ENCODE data around the gene TP53TG3C.
"Not testable (repeated sequence)": the region's sequence is repeated elsewhere in the genome, so short reads cannot be mapped to it uniquely, and the experiment has no call there.

TP53TG3C gene, protein sequence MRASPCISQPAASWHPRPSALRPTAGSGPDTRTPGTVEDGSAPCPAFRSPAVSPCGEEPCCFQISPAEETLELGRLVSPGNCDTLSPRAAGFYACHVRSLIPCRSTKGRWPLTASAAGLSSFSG

DNA sequence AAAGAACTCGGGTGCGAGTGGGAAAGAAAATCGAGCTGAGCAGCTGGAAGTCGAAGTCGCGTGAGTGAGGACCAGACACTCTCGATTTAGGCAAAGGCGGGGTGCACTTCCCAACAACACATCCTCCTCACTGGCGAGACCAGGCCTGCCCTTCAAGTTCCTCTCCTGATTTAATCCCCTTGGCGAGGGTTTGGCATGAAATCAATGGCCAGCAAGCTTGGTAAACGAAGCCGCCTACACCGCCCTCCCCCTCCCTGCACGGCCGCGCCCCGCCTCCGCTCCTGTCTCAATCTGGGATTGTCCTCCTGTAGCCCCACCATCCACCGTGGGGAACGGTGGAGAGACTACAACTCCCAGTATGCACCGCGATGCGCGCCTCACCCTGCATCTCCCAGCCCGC lies at the start of gene TP53TG3C:
Gene TP53TG3C (plus strand): TSS at position 301 of the 400 bp plus-strand sequence. CDS start 68 bp downstream, at position 369.
- in situ Hi-C loops (cut with MboI; ENCODE audit: low sequenced_read_pairs), result not testable (repeated sequence)
